SHP77 (cell line): Measurements from ENCODE around the gene AGXT2.

Experiments used
- DNase-seq, 2 experiments: peaks; one replicate each; lab custom pipeline; 2025; lab: John Stamatoyannopoulos, UW

Gene AGXT2

DNA sequence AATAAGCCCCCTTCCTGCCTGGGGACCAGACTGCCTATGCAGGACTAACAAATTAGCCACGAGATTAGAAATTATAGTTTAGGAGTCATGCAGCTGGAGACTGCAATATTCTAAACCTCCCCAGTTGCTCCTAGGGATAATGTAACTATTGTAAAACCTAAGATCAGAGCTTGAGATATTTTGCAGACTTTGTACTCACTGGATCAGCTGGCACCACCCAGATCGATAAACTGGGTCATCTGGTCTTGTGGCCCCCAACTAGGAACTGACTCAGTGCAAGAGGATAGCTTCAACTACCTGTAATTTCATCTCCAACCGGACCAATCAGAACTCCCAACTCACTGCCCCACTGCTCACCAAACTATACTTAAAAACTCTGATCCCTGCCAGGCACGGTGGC is 80.2 kb downstream of the AGXT2 start:
- no peak for DNase-seq

DNA sequence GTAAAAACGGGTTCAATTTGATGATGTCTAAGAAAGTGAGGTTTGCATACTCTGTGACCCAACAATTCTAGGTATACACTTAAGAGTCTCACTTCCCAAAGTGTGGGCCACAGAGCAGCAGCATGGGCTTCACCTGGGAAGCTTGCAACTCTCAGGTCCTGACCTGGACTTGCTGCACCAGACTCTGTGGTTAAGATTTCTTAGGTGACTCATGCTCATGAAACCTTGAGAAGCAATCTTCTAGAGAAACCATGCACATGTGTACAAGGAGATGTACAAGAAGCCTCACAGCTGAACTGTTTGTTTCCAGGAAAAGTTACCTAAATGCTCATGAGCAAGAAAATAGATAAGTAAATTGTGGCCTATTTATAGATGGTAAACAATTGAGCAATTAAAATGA is 88.4 kb downstream of the AGXT2 start:
- DNase-seq: no peak

DNA sequence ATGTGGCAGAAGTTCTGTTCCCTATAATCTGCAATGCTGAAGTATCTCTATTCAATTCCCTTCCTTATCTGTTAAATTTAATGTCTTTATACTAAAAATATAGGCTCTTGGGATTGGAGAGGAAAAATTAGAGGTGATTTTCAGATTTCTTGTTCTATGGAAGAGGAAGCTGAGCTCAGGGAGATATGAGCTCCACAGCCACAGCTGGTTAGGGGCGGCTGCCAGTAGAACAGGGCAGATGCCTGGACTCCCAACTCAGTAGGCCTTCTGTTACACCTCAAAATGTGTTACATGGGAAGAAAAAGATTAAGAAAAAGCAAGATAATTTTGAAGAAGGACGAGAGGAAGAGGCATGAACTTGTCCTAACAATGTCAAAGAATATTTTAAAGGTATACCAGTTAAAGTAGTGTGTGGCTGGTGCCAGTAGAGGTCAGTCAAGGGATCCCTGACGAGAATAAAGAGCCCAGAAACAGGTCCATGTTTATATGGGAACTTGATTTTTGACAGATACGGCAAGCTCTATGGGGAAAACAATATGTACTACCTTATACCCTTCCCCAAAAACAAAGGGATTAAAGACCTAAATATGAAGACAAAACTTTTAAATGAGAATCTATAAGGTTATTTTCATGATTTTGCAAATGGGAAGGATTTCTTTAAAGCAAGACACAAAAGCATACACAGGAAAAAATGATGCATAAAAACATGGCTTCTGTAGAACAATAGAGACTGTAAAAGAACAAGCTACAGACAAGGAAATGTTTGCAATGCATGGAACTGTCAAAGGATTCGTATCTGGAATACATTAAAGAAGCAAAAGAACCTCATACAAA is 89.7 kb downstream of the AGXT2 start:
- peak; percentile 48 to 52 for DNase-seq

DNA sequence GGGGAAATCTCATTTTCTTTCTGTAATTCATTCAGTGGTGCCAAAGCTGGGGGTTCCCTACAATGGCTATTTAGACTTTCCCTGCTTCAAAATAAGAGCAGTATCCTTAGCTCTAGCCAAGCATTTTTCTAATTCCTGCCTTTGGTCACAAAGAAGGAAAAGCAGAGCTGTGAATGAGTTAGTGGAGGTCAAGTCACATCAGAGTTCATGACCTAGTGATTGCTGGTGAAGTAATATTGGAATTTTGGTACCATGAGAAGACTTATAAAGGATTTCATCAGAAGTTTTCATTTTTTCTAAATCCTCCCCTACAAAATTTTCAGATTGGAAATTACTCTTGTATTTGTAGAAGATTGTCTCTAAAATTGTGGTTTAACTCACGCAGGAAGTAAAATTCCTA is 90.4 kb downstream of the AGXT2 start:
- no peak for DNase-seq
